GM19043 (cell line): ENCODE data around the gene INPP5K.
"Not testable (repeated sequence)": the region's sequence is repeated elsewhere in the genome, so short reads cannot be mapped to it uniquely, and the experiment has no call there.

Source experiments
- ATAC-seq: cut with Tn5 transposase; IDR thresholded peaks from one replicate; pipeline ENCODE4 v1.9.1; 2021; ENCODE audit warnings: low read depth; ENCODE audit not compliant: unreplicated experiment

INPP5K gene

GRCh38 chr17:1469231-1469852 lies 47.1 kb downstream of the INPP5K start:
- no peak for ATAC-seq

GRCh38 chr17:1467898-1468492 lies 48.4 kb downstream of the INPP5K start:
- no peak for ATAC-seq

- no peak for ATAC-seq
These were observed 49.2 kb downstream of the INPP5K start for GRCh38 chr17:1467258-1467657.

- ATAC-seq, result no peak
These were observed 52.2 kb downstream of the INPP5K start for GRCh38 chr17:1464186-1464585.

GRCh38 chr17:1462164-1463112 lies 54.0 kb downstream of the INPP5K start:
- ATAC-seq, result no peak

GRCh38 chr17:1461198-1461944 lies 55.0 kb downstream of the INPP5K start:
- no peak for ATAC-seq

- ATAC-seq, result no peak
These were observed 56.2 kb downstream of the INPP5K start for GRCh38 chr17:1460233-1460632.

GRCh38 chr17:1455797-1456599 lies 60.4 kb downstream of the INPP5K start, which contains the start of gene CRK:
Gene CRK, minus strand, starts transcription at chr17:1456232. Its CDS starts 115 bp downstream, at chr17:1456117.
- peak; percentile 70 for ATAC-seq

GRCh38 chr17:1455291-1455796 lies 61.1 kb downstream of the INPP5K start:
- peak; percentile 24 for ATAC-seq

GRCh38 chr17:1454541-1454940 lies 61.9 kb downstream of the INPP5K start:
- ATAC-seq, result no peak

- ATAC-seq, result not testable (repeated sequence)
These were observed 62.7 kb downstream of the INPP5K start for GRCh38 chr17:1453694-1454093.

- no peak for ATAC-seq
These were observed 63.6 kb downstream of the INPP5K start for GRCh38 chr17:1452836-1453235.

GRCh38 chr17:1450261-1450660 lies 66.2 kb downstream of the INPP5K start:
- not testable (repeated sequence) for ATAC-seq

- no peak for ATAC-seq
These were observed 66.9 kb downstream of the INPP5K start for GRCh38 chr17:1449412-1449967.

GRCh38 chr17:1447052-1447451 lies 69.4 kb downstream of the INPP5K start:
- ATAC-seq, result no peak

GRCh38 chr17:1446201-1446600 lies 70.2 kb downstream of the INPP5K start:
- ATAC-seq, result no peak

GRCh38 chr17:1445695-1446094 lies 70.7 kb downstream of the INPP5K start:
- not testable (repeated sequence) for ATAC-seq
